H1 (cell line): ENCODE measurements around the gene ZNF385B. TPM values are rescaled to one million over a fixed set of nuclear protein-coding genes. Genes with fewer than 3 reads are reported as not detected.

Source experiments
- CTCF ChIA-PET: fragments of 300-600 bp; sonication (Branson Sonifier 250); formaldehyde crosslinking; loops from one replicate; lab custom pipeline; 2021; ENCODE audit not compliant: partially characterized antibody; lab: Charles Lee
- POLR2A ChIA-PET: fragments of 300-600 bp; sonication (Branson Sonifier 250); formaldehyde crosslinking; loops from one replicate; lab custom pipeline; 2021; ENCODE audit warnings: inconsistent platforms; ENCODE audit not compliant: partially characterized antibody; lab: Charles Lee
- DNase-seq, 2 experiments: peaks; one replicate each; pipeline versions ENCODE4 v3.0.0 to v3.0.0-alpha.2; 2010 to 2022; ENCODE audit warnings: low spot score in 2 of 2, low read depth in 1 of 2, mixed read lengths in 1 of 2
- FAIRE-seq: peaks from 2 replicates; lab custom pipeline; 2011; peaks lifted over from hg19 to GRCh38; lab: Jason Lieb, UNC
- H2AFZ ChIP-seq: 2 replicates; pipeline ENCODE4 v1.8.1; 2012; ENCODE audit warnings: low read length, inconsistent platforms
- H2AK5ac ChIP-seq: 2 replicates; pipeline ENCODE4 v1.6.1; 2013; ENCODE audit warnings: low read depth, low read length
- H2BK120ac ChIP-seq: replicated peaks from 2 replicates; pipeline ENCODE3; 2013; ENCODE audit warnings: low read depth, low read length, inconsistent platforms
- H2BK12ac ChIP-seq: 2 replicates; pipeline ENCODE4 v1.6.1; 2013; ENCODE audit warnings: low read depth, low read length
- H2BK15ac ChIP-seq: 2 replicates; pipeline ENCODE4 v1.6.1; 2013; ENCODE audit warnings: low read length
- H2BK20ac ChIP-seq: 2 replicates; pipeline ENCODE4 v1.6.1; 2013; ENCODE audit warnings: low read length
- H2BK5ac ChIP-seq: 2 replicates; pipeline ENCODE4 v1.6.1; 2013; ENCODE audit warnings: low read depth, low read length
- H3K14ac ChIP-seq: 2 replicates; pipeline ENCODE4 v1.6.1; 2013; ENCODE audit warnings: inconsistent platforms; ENCODE audit not compliant: insufficient read length
- H3K18ac ChIP-seq: 2 replicates; pipeline ENCODE4 v1.6.1; 2013; ENCODE audit warnings: low read length; ENCODE audit errors: extremely low read depth
- H3K23ac ChIP-seq: 2 replicates; pipeline ENCODE4 v1.6.1; 2013; ENCODE audit warnings: inconsistent platforms; ENCODE audit not compliant: insufficient read length
- H3K23me2 ChIP-seq: 2 replicates; pipeline ENCODE4 v1.6.1; 2013; ENCODE audit warnings: low read depth, low read length
- H3K27ac ChIP-seq: 2 replicates; pipeline ENCODE4 v1.6.1; 2011; ENCODE audit warnings: low read depth, low read length, inconsistent platforms
- H3K27me3 ChIP-seq, 4 experiments: replicated peaks in 1 of 4; 1 replicate in 1 of 4; 2 replicates in 3 of 4; pipeline versions ENCODE4 v1.6.1 to v1.8.1; 2011 to 2013; ENCODE audit warnings: low read length in 3 of 4, mild to moderate bottlenecking in 3 of 4, inconsistent platforms in 2 of 4, mixed read lengths in 2 of 4, moderate library complexity in 1 of 4; ENCODE audit not compliant: control insufficient read depth in 3 of 4, insufficient read depth in 3 of 4; ENCODE audit errors: extremely low read depth in 1 of 4
- H3K36me3 ChIP-seq, 4 experiments: 2 replicates each; pipeline versions ENCODE4 v1.6.1 to v1.8.1; 2011 to 2013; ENCODE audit warnings: mild to moderate bottlenecking in 4 of 4, low read length in 3 of 4, moderate library complexity in 2 of 4, control low read depth in 1 of 4, inconsistent platforms in 1 of 4; ENCODE audit not compliant: insufficient read depth in 4 of 4, control insufficient read depth in 2 of 4
- H3K4ac ChIP-seq: replicated peaks from 2 replicates; pipeline ENCODE3; 2013; ENCODE audit warnings: low read length, low read depth, mixed read lengths, inconsistent platforms; ENCODE audit not compliant: insufficient read length
- H3K4me1 ChIP-seq, 4 experiments: replicated peaks in 1 of 4; 1 replicate in 1 of 4; 2 replicates in 3 of 4; pipeline versions ENCODE4 v1.6.1 to v1.8.1; 2011 to 2013; ENCODE audit warnings: low read length in 3 of 4, inconsistent platforms in 2 of 4, mixed read lengths in 1 of 4; ENCODE audit not compliant: insufficient read depth in 4 of 4, control insufficient read depth in 3 of 4
- H3K4me2 ChIP-seq, 2 experiments: 2 replicates each; pipeline versions ENCODE4 v1.6.1 to v1.8.1; 2011 to 2013; ENCODE audit warnings: low read depth in 2 of 2, low read length in 2 of 2, control low read depth in 1 of 2, inconsistent platforms in 1 of 2, mild to moderate bottlenecking in 1 of 2; ENCODE audit not compliant: insufficient read depth in 1 of 2
- H3K4me3 ChIP-seq, 4 experiments: fragments of 200-600, 300-600 bp in 1 of 4; sonication (generic), shearing (Covaris generic), sonication (Bioruptor Twin) in 1 of 4; 2 replicates each; pipeline versions ENCODE4 v1.5.1 to v1.8.1; 2011 to 2016; ENCODE audit warnings: low read length in 4 of 4, low read depth in 3 of 4, control low read depth in 2 of 4, inconsistent platforms in 2 of 4, mild to moderate bottlenecking in 2 of 4, mixed read lengths in 1 of 4, moderate library complexity in 1 of 4; ENCODE audit not compliant: insufficient read depth in 2 of 4; ENCODE audit errors: extremely low read depth in 1 of 4
- H3K56ac ChIP-seq: replicated peaks from 2 replicates; pipeline ENCODE3; 2013; ENCODE audit warnings: low read depth, mild to moderate bottlenecking, mixed read lengths, low read length, inconsistent platforms; ENCODE audit not compliant: insufficient read length
- H3K79me1 ChIP-seq: 2 replicates; pipeline ENCODE4 v1.6.1; 2013; ENCODE audit warnings: low read depth, low read length, control low read depth
- H3K79me2 ChIP-seq, 2 experiments: 2 replicates each; pipeline versions ENCODE4 v1.6.1 to v1.8.1; 2012 to 2013; ENCODE audit warnings: low read length in 2 of 2, mild to moderate bottlenecking in 2 of 2, inconsistent platforms in 1 of 2; ENCODE audit not compliant: insufficient read depth in 2 of 2, control insufficient read depth in 1 of 2
- H3K9ac ChIP-seq, 4 experiments: replicated peaks in 1 of 4; 1 replicate in 1 of 4; 2 replicates in 3 of 4; pipeline versions ENCODE4 v1.6.1 to v1.8.1; 2011 to 2013; ENCODE audit warnings: low read depth in 3 of 4, low read length in 3 of 4, control low read depth in 2 of 4, mild to moderate bottlenecking in 2 of 4, moderate library complexity in 2 of 4, inconsistent platforms in 1 of 4; ENCODE audit errors: extremely low read depth in 1 of 4
- H3K9me3 ChIP-seq, 2 experiments: 2 replicates each; pipeline versions ENCODE4 v1.6.1 to v1.8.1; 2012 to 2013; ENCODE audit warnings: mild to moderate bottlenecking in 2 of 2, moderate library complexity in 2 of 2, control low read depth in 1 of 2, inconsistent platforms in 1 of 2, low read depth in 1 of 2, low read length in 1 of 2, mixed read lengths in 1 of 2; ENCODE audit not compliant: insufficient read depth in 2 of 2
- H4K20me1 ChIP-seq, 2 experiments: replicated peaks in 1 of 2; 2 replicates each; pipeline versions ENCODE3 to v1.8.1; 2011 to 2013; ENCODE audit warnings: inconsistent platforms in 2 of 2, low read length in 2 of 2, mild to moderate bottlenecking in 1 of 2; ENCODE audit not compliant: insufficient read depth in 2 of 2, control insufficient read depth in 1 of 2
- H4K5ac ChIP-seq: 2 replicates; pipeline ENCODE4 v1.6.1; 2013; ENCODE audit warnings: low read length, low read depth, mixed read lengths, inconsistent platforms; ENCODE audit not compliant: insufficient read length
- H4K8ac ChIP-seq: 2 replicates; pipeline ENCODE4 v1.8.0; 2013; ENCODE audit warnings: mild to moderate bottlenecking, moderate library complexity, low read length, inconsistent platforms; ENCODE audit not compliant: insufficient read depth; ENCODE audit errors: extremely low read depth
- H4K91ac ChIP-seq: replicated peaks from 2 replicates; pipeline ENCODE3; 2013; ENCODE audit warnings: low read length, mixed read lengths, inconsistent platforms; ENCODE audit not compliant: insufficient read length
- ASH2L ChIP-seq: fragments of 200-600, 300-600 bp; sonication (generic); IDR thresholded peaks from one replicate; pipeline ENCODE4 v1.7.1; 2017; ENCODE audit warnings: low read length
- CEBPB ChIP-seq: IDR thresholded peaks from 2 replicates; pipeline ENCODE4 v1.6.1; 2012; ENCODE audit warnings: low read depth, low read length
- CHD1 ChIP-seq: IDR thresholded peaks from 2 replicates; pipeline ENCODE4 v1.6.1; 2012; ENCODE audit warnings: low read depth, low read length, improper control_type of control experiment
- EP300 ChIP-seq, 2 experiments: IDR thresholded peaks; 1 replicate in 1 of 2; 2 replicates in 1 of 2; pipeline ENCODE4 v1.6.1; 2011 to 2012; ENCODE audit warnings: low read depth in 2 of 2, low read length in 2 of 2, mild to moderate bottlenecking in 2 of 2, borderline replicate concordance in 1 of 2, inconsistent platforms in 1 of 2, moderate library complexity in 1 of 2
- JUN ChIP-seq: IDR thresholded peaks from 2 replicates; pipeline ENCODE4 v1.6.1; 2011; ENCODE audit warnings: low read depth, mild to moderate bottlenecking, improper control_type of control experiment, low read length
- KDM5A ChIP-seq: fragments of 200-600 bp; IDR thresholded peaks from 2 replicates; pipeline ENCODE4 v1.7.1; 2012; ENCODE audit warnings: mild to moderate bottlenecking, low read length, inconsistent platforms, mixed read lengths
- SIX5 ChIP-seq: IDR thresholded peaks from 2 replicates; pipeline ENCODE4 v1.6.1; 2011; ENCODE audit warnings: mild to moderate bottlenecking, low read depth, low read length
- SRF ChIP-seq: IDR thresholded peaks from 2 replicates; pipeline ENCODE4 v1.6.1; 2011; ENCODE audit warnings: mild to moderate bottlenecking, low read depth, low read length, moderate library complexity
- WGBS, 2 experiments: shearing (Covaris generic) in 1 of 2; methylation state at CpG; one replicate each; pipeline versions ENCODE4 v1.1.6 to v1.1.7; 2013 to 2015; ENCODE audit warnings: low lambda C conversion rate in 2 of 2, mixed read lengths in 2 of 2, inconsistent platforms in 1 of 2, low coverage in 1 of 2, missing lambda C conversion rate in 1 of 2; ENCODE audit not compliant: insufficient replicate concordance in 2 of 2, insufficient coverage in 1 of 2, insufficient read length in 1 of 2; ENCODE audit errors: extremely low coverage in 1 of 2, missing lambda C conversion rate in 1 of 2; 5-methylcytosine and 5-hydroxymethylcytosine counted together
- polyA plus RNA-seq, 7 experiments: library from polyadenylated mRNA; depleted of rRNA in 3 of 7; stranded (reverse) in 5 of 7; unstranded in 2 of 7; fragments of >200 nt in 5 of 7; fragments of 200-250 nt in 2 of 7; gene quantifications; 1 replicate in 5 of 7; 2 replicates in 1 of 7; 4 replicates in 1 of 7; pipeline versions ENCODE4 v1.2.1 to v1.2.3, GENCODE V29; 2011 to 2013; ENCODE audit warnings: missing spikeins in 2 of 7, mixed read lengths in 2 of 7
- total RNA-seq: library from RNA; stranded (reverse); fragmentation: NEBNext Ultra II Directional; extraction: Animal tissue kit (Norgen Biotek cat#: 25700); gene quantifications from 2 replicates; pipeline ENCODE4 v1.2.1, GENCODE V29; 2021
- TF ChIP-seq, protein P1 (sequence below): IDR thresholded peaks from 2 replicates; pipeline ENCODE4 v1.6.1; 2012; ENCODE audit warnings: inconsistent platforms

ZNF385B gene
- total and polyA plus RNA-seq, 2 of the 8 experiments (the other 6 are each of a cell fraction or from before 2014, with no cell fraction given) = 1.1 to 3.7 TPM

- Histone ChIP-seq H2AK5ac (no peak overlapping the region), H3K27me3 (peaks cover 6 to 37% (median 18%) of the 10 kb centered on the region in 4 experiments), H3K27ac (no peak overlapping the region), H3K23me2 (peaks cover 5% of the 10 kb centered on the region; the same call in 1 of the 2 replicates), H3K14ac (no peak overlapping the region), H2BK120ac (no peak overlapping the region), H4K8ac (no peak overlapping the region), H3K4me3 (peak overlapping the region in 1 of 4 experiments; percentile 80; a peak in 2 of 8 replicates), H2AFZ (no peak overlapping the region), H3K18ac (no peak overlapping the region), H4K91ac (no peak overlapping the region), H3K79me1 (no peaks in the 10 kb centered on the region), H3K9me3 (no peaks in the 10 kb centered on the region), H3K4ac (no peak overlapping the region), H3K56ac (no peak overlapping the region), H3K23ac (no peak overlapping the region), H2BK15ac (no peak overlapping the region), H3K4me1 (peaks cover 0 to 7% (median 1%) of the 10 kb centered on the region in 4 experiments; a peak in 5 of 7 replicates), H3K9ac (no peak overlapping the region), H2BK20ac (no peak overlapping the region), H2BK5ac (no peak overlapping the region), H3K79me2 (no peaks in the 10 kb centered on the region), H4K5ac (no peak overlapping the region), H3K36me3 (no peaks in the 10 kb centered on the region), H3K4me2 (peak overlapping the region in 1 of 2 experiments; percentile 75; a peak in 1 of 4 replicates), H4K20me1 (no peaks in the 10 kb centered on the region), H2BK12ac (no peak overlapping the region)
- TF ChIP-seq JUN (no peak), ASH2L (no peak), EP300 (IDR thresholded peaks at IDR 0.05; ENCODE audit: borderline replicate concordance in 1 of 2, low read depth in 2 of 2, low read length in 2 of 2) (no peak), CEBPB (no peak), KDM5A (no peak), CHD1 (no peak), SIX5 (no peak), SRF (no peak)
- TF ChIP-seq, protein P1, sequence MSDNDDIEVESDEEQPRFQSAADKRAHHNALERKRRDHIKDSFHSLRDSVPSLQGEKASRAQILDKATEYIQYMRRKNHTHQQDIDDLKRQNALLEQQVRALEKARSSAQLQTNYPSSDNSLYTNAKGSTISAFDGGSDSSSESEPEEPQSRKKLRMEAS = no peak
- WGBS, 2 experiments = 74% methylated on average over 1 of the region's 1 CpG; no CpG with 5 or more reads in 1 of the 2 experiments
- FAIRE-seq (no peak), DNase-seq (no peak)
- CTCF ChIA-PET = interaction anchor here (0.7 kb wide), 1 partner anchor 41 kb away, joined by 4 read pairs; no protein-coding TSS in a partner anchor
- POLR2A ChIA-PET = no interaction called here
Observed at GRCh38 chr2:179859523-179859922, 1.9 kb downstream of the ZNF385B start.
